Glomerular visceral epithelial cell (primary cell): ENCODE data around the gene LMF1.
"Not testable (repeated sequence)": the region's sequence is repeated elsewhere in the genome, so short reads cannot be mapped to it uniquely, and the experiment has no call there.

Experiments used
- DNase-seq: peaks from one replicate; pipeline ENCODE4 v3.0.0-alpha.2; 2016; ENCODE audit errors: extremely low spot score

Gene LMF1

GRCh38 chr16:895371-895770, 75.4 kb downstream of the LMF1 start:
- no peak for DNase-seq

DNA sequence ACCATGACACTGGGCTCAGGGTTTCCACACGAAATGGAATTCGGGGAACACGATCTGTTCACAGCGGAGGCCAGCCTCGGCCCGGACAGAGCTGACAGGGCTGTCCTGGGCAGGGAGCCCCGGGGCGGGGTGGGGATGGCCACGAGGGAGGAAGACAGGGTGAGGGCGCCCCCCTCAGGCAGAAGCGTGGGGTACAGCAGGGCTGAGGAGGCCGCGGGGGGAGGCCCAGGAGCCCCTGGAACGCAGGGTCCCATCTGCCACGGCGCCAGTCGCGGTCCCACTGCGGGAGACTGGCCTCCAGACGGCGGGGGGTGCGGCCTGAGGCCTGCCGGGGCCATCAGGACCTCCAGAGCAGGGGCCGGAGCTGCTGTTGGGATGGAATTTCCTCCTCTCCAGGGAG, 75.9 kb downstream of the LMF1 start:
- DNase-seq: no peak

- DNase-seq: no peak
Measured at GRCh38 chr16:894136-894535, 76.6 kb downstream of the LMF1 start.

DNA sequence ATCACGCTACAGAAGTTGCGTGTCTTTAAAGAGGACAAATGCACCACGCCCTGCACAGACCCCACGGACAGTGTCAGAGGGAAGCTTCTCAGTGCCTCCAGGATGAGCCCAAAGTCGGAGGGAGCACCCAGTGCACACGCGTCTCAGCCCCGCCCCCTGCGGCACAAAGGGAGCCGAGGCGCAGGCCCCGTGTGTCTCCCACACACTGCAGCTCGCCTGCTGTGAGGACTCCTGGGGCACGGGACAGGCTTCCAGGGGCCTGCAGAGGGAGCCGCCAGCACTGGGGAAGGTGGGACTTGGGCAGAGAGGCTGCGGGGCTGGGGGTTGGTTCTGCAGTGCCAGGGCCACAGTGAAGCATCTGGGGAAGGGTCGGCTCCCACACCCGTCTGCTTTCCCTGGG, 77.4 kb downstream of the LMF1 start:
- no peak for DNase-seq

DNA sequence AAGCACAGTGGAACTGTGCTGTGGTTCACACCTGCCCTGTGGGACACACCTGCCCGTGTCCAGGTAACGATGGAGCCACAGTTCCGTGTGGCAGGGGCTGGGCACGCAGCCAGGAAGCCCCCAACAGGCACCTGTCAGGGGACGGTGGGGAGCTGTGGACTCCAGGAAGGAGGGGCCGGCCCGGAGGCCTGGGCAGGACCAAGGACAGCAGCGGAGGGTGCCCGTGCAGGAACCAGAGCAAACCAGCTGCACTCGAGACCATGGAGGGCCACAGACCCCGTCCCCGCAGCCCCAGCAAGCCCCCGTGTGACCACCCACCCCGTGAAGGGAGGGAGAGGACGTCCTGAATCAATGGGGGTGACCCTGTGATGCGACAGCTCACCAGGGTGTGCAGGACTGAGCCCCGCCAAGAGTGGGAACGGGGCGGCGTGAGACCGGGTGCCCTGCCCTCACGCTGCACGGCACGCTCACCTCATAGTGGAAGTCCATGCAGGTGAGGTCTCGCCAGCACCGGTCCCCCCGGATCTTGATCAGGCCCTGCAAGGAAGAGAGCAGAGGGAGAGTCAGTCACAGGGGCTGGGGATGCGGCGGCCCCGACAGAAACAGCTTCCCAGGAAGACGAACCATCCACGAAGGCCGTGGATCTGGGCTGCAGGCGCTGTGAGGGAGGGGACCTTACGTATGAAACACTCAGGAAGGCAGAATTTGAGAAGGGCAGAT, 78.1 kb downstream of the LMF1 start:
- DNase-seq: no peak

GRCh38 chr16:892006-892405, 78.8 kb downstream of the LMF1 start:
- DNase-seq: no peak

- DNase-seq: no peak
Measured at GRCh38 chr16:891353-891740, 79.4 kb downstream of the LMF1 start.

- DNase-seq: no peak
Measured at GRCh38 chr16:890716-891352, 80.0 kb downstream of the LMF1 start.

DNA sequence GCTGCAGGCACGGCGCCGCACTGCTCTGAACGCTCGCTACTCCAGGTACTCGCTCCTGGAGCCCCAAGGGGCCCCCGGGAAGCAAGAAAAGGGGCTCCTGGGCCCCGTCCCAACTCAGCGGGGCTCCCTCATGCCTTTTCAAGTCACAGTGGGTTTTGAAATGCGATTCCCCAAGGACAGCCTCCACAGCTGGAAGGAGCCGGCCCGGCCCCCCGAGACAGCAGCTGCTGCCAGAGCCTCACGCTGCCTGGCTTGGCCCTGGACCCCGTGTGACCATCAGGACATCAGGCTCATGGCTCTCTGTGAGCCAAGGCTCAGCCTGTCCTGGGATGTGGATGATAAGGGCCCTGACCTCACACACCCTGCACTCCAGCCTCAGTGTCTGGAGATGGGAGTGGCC, 80.6 kb downstream of the LMF1 start:
- DNase-seq: no peak

- no peak for DNase-seq
Measured at GRCh38 chr16:889586-889985, 81.2 kb downstream of the LMF1 start.

DNA sequence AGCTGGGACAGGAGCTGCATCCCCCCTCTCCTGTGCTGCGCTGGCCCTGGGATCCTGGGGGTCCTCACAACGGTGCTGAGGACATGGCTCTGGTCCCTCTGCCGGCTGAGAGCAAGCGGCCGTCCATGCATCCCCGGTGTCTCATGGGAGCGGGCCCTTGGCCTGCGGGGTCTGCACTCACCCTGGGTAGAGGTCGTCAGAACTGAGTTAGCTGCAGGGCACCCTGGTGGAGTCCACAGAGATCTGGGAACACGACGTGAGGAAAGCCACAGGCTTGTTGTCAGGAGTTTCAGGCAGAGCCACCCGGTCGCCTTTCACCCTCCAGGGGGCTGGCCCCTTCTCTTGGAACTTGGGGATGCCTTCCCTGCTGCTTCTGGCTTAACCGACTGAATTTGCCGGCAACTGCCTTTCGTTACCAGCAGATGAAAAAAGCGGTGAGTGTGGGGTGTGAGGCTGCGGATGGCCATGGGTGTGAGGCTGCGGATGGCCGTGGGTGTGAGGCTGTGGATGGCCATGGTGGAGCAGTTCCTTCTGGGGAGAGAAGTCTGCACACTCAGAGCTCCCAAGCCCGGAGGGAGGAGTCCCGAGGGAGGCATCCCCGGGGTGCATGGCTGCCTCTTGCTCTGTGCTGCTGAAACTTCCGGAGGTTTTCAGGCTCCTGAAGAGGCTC, 81.7 kb downstream of the LMF1 start:
- DNase-seq: no peak

- not testable (repeated sequence) for DNase-seq
Measured at GRCh38 chr16:888456-888855, 82.3 kb downstream of the LMF1 start.

- no peak for DNase-seq
Measured at GRCh38 chr16:887846-888245, 82.9 kb downstream of the LMF1 start.

DNA sequence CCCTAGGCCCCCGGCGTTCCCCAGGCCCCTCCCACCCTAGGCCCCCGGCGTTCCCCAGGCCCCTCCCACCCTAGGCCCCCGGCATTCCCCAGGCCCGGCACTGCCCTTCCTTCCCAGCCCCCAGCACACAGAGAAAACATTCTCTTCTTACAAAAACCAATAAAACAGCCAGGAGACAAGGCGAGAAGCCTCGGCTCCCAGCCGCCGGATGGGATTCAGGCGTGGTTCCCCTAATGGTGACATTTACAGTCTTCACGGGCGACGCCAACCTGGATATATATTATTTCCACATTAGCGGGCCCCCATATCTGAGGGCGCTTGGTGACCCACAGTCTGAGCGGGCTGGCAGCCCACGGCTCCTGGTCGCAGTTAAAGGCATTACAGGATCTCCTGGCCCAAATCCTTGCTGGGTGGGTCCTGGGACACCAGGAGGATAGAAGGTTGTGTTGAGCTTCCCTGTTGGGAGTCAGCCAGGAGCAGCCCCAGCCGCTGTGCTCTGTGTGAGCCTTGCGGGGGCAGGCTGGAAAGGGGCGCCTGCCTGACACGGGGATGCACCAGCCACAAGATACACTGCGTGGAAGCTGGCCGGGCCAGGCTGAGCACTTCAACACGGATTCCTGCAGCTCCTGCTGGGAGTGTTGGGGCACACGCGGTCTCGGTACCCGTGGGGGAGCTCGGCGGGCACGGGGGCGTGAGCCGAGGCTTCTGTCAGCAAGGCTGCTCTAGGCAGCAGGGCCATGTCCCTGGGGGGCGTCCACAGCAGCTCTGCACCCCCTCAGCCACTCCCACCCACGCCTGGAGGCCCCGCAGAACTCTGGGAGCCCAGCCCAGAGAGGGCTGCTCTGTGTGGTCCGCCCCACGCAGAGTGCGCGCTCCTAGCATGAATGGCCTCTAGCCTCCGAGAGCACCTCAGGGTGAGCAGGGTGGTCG, 83.7 kb downstream of the LMF1 start:
- no peak for DNase-seq

- no peak for DNase-seq
Measured at GRCh38 chr16:886084-886543, 84.7 kb downstream of the LMF1 start.

- DNase-seq: no peak
Measured at GRCh38 chr16:885391-885790, 85.4 kb downstream of the LMF1 start.

- DNase-seq: no peak
Measured at GRCh38 chr16:884232-884631, 86.6 kb downstream of the LMF1 start.

GRCh38 chr16:883781-884180, 87.0 kb downstream of the LMF1 start:
- no peak for DNase-seq

GRCh38 chr16:883340-883739, 87.4 kb downstream of the LMF1 start:
- no peak for DNase-seq

DNA sequence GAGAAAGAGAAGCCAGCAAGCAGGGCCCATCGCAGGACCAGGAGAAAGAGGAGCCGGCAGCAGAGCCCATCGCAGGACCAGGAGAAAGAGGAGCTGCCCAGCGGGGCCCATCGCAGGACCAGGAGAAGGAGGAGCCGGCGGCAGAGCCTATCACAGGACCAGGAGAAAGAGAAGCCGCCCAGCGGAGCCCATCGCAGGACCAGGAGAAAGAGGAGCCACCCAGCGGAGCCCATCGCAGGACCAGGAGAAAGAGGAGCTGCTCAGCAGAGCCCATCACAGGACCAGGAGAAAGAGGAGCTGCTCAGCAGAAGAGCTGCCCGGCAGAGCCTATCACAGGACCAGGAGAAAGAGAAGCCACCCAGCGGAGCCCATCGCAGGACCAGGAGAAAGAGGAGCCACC, 88.1 kb downstream of the LMF1 start:
- not testable (repeated sequence) for DNase-seq

- DNase-seq: no peak
Measured at GRCh38 chr16:882256-882655, 88.5 kb downstream of the LMF1 start.
